GM12878 (cell line): Measurements from ENCODE around the gene SYN1. TPM values are rescaled to one million over a fixed set of nuclear protein-coding genes. Genes with fewer than 3 reads are reported as not detected.

Source experiments
- ATAC-seq: fragments of 200-7000 bp; cut with Tn5 transposase; 3 replicates; pipeline ENCODE4 v1.9.1; 2020; ENCODE audit warnings: mild to moderate bottlenecking, moderate library complexity
- BruUV-seq: library from RNA; stranded (reverse); fragments of 400-500 nt; replicated peaks from 2 replicates; lab custom pipeline; 2021; lab: Mats Ljungman, UMichigan
- CTCF ChIA-PET: fragments of 300-600 bp; sonication (Branson Sonifier 250); formaldehyde crosslinking; extraction: SDS; loops from one replicate; lab custom pipeline; 2021; ENCODE audit warnings: inconsistent platforms; lab: Yijun Ruan, JAX
- POLR2A ChIA-PET: fragments of 350-600 bp; formaldehyde crosslinking; extraction: SDS; loops from one replicate; lab custom pipeline; 2021; ENCODE audit warnings: inconsistent platforms; lab: Charles Lee
- RAD21 ChIA-PET: fragments of 300-600 bp; sonication (Branson Sonifier 250); formaldehyde crosslinking; loops from one replicate; lab custom pipeline; 2023; ENCODE audit warnings: antibody characterized with exemption; ENCODE audit not compliant: unreplicated experiment; lab: Charles Lee
- SMC1A ChIA-PET: fragments of 300-600 bp; sonication (Branson Sonifier 250); formaldehyde crosslinking; loops from one replicate; lab custom pipeline; 2023; ENCODE audit not compliant: unreplicated experiment, uncharacterized antibody; lab: Charles Lee
- DNase-seq: peaks from one replicate; pipeline ENCODE4 v3.0.0-alpha.2; 2011; ENCODE audit warnings: low read depth, low spot score
- FAIRE-seq: peaks from 3 replicates; lab custom pipeline; 2011; peaks lifted over from hg19 to GRCh38; lab: Jason Lieb, UNC
- H2AFZ ChIP-seq: 2 replicates; pipeline ENCODE4 v1.6.0; 2011; ENCODE audit warnings: low read depth, low read length, control low read depth; ENCODE audit not compliant: control insufficient read depth
- H3K27ac ChIP-seq: 2 replicates; pipeline ENCODE4 v1.5.1; 2011; ENCODE audit warnings: control low read depth; ENCODE audit not compliant: control insufficient read depth, insufficient read depth
- H3K27me3 ChIP-seq, 2 experiments: replicated peaks in 1 of 2; 2 replicates each; pipeline versions ENCODE4 v1.6.0 to v1.6.1; 2011; ENCODE audit warnings: low read length in 1 of 2; ENCODE audit not compliant: control insufficient read depth in 2 of 2, insufficient read depth in 2 of 2
- H3K36me3 ChIP-seq, 2 experiments: 2 replicates each; pipeline ENCODE4 v1.5.1; 2011; ENCODE audit warnings: low read length in 1 of 2; ENCODE audit not compliant: control insufficient read depth in 2 of 2, insufficient read depth in 2 of 2
- H3K4me1 ChIP-seq: 2 replicates; pipeline ENCODE4 v1.6.1; 2011; ENCODE audit warnings: mild to moderate bottlenecking, low read length, moderate library complexity, mixed read lengths; ENCODE audit not compliant: control insufficient read depth, insufficient read depth
- H3K4me2 ChIP-seq: 2 replicates; pipeline ENCODE4 v1.6.0; 2011; ENCODE audit warnings: control low read depth; ENCODE audit not compliant: control insufficient read depth, insufficient read depth
- H3K4me3 ChIP-seq: fragments of 200-600 bp; sonication (generic); 2 replicates; pipeline ENCODE4 v1.5.1; 2016
- H3K79me2 ChIP-seq: 2 replicates; pipeline ENCODE4 v1.6.0; 2011; ENCODE audit warnings: low read length; ENCODE audit not compliant: control insufficient read depth, insufficient read depth
- H3K9ac ChIP-seq: 2 replicates; pipeline ENCODE4 v1.8.0; 2011; ENCODE audit warnings: low read length, control low read depth, mixed read lengths; ENCODE audit not compliant: control insufficient read depth, insufficient read depth
- H3K9me3 ChIP-seq: replicated peaks from 3 replicates; pipeline ENCODE4 v1.5.1; 2011; ENCODE audit warnings: mild to moderate bottlenecking, low read length; ENCODE audit not compliant: control insufficient read depth, insufficient read depth
- H4K20me1 ChIP-seq: 2 replicates; pipeline ENCODE4 v1.6.0; 2011; ENCODE audit not compliant: control insufficient read depth, insufficient read depth
- CREB1 ChIP-seq: IDR thresholded peaks from 2 replicates; pipeline ENCODE4 v1.6.1; 2012; ENCODE audit warnings: low read depth, mild to moderate bottlenecking, inconsistent platforms
- ETV6 ChIP-seq, 2 experiments: fragments of 450-650 bp in 1 of 2; IDR thresholded peaks in 1 of 2; conservative IDR thresholded peaks in 1 of 2; 2 replicates each; pipeline ENCODE4 v1.6.1; 2014; ENCODE audit warnings: antibody characterized with exemption in 1 of 2, borderline replicate concordance in 1 of 2, low read depth in 1 of 2, mild to moderate bottlenecking in 1 of 2, moderate library complexity in 1 of 2
- HDGF ChIP-seq: fragments of 450-650 bp; IDR thresholded peaks from 2 replicates; pipeline ENCODE4 v1.6.1; 2016; ENCODE audit warnings: antibody characterized with exemption
- NFYA ChIP-seq: IDR thresholded peaks from 2 replicates; pipeline ENCODE4 v1.6.1; 2011; ENCODE audit warnings: low read depth, mild to moderate bottlenecking, low read length, improper control_type of control experiment, borderline replicate concordance
- NR2F1 ChIP-seq: fragments of 450-650 bp; conservative IDR thresholded peaks from 2 replicates; pipeline ENCODE4 v1.6.1; 2017; ENCODE audit warnings: mild to moderate bottlenecking
- RB1 ChIP-seq: fragments of 450-650 bp; formaldehyde crosslinking; IDR thresholded peaks from 2 replicates; pipeline ENCODE4 v1.6.1; 2017; ENCODE audit warnings: mild to moderate bottlenecking, borderline replicate concordance
- SPI1 ChIP-seq: IDR thresholded peaks from 2 replicates; pipeline ENCODE4 v1.6.1; 2011; ENCODE audit warnings: low read depth, mild to moderate bottlenecking, low read length, moderate library complexity, borderline replicate concordance; ENCODE audit not compliant: insufficient read depth
- SRF ChIP-seq, 2 experiments: IDR thresholded peaks; 2 replicates each; pipeline ENCODE4 v1.6.1; 2011; ENCODE audit warnings: low read depth in 2 of 2, low read length in 2 of 2, mild to moderate bottlenecking in 1 of 2, moderate library complexity in 1 of 2
- ZZZ3 ChIP-seq: IDR thresholded peaks from 2 replicates; pipeline ENCODE4 v1.6.1; 2011; ENCODE audit warnings: low read depth; ENCODE audit not compliant: control insufficient read depth, insufficient read length
- WGBS: methylation state at CpG from one replicate; pipeline ENCODE4 v1.1.6; 2016; ENCODE audit warnings: low lambda C conversion rate; ENCODE audit not compliant: insufficient replicate concordance, insufficient coverage; ENCODE audit errors: missing lambda C conversion rate; 5-methylcytosine and 5-hydroxymethylcytosine counted together
- in situ Hi-C: fragments of 300-500 bp; cut with MboI; formaldehyde crosslinking; loops from 9 replicates; pipeline ENCODE4 v1.14.3; 2018; ENCODE audit warnings: mixed read lengths
- intact Hi-C: fragments of 100-400 bp; cut with micrococcal nuclease; formaldehyde crosslinking; loops from one replicate; pipeline ENCODE4 v1.14.2; 2022; ENCODE audit not compliant: unreplicated experiment
- polyA plus RNA-seq, 11 experiments: library from polyadenylated mRNA; depleted of rRNA in 4 of 11; unstranded in 6 of 11; stranded (reverse) in 5 of 11; fragments of >200 nt; fragmentation: Nextera tagmentation in 4 of 11; fragmentation: Illumina TruSeq in 1 of 11; extraction: Ambion mirVana in 4 of 11; extraction: Trizol in 1 of 11; gene quantifications; 1 replicate in 1 of 11; 2 replicates in 10 of 11; pipeline versions ENCODE4 v1.2.1 to v1.2.3, GENCODE V29; 2011 to 2016; ENCODE audit warnings: inconsistent platforms in 2 of 11, missing spikeins in 2 of 11, low read depth in 1 of 11
- total RNA-seq, 4 experiments: library from RNA; depleted of rRNA in 3 of 4; stranded (reverse); fragments of >200 nt in 3 of 4; fragmentation: Illumina TruSeq in 1 of 4; extraction: Trizol in 1 of 4; gene quantifications; 2 replicates each; pipeline versions ENCODE4 v1.2.1 to v1.2.3, GENCODE V29; 2013 to 2021

The SYN1 gene
- total and polyA plus RNA-seq, 10 of the 15 experiments (the other 5 are each of a cell fraction or from before 2014, with no cell fraction given): 0.09 to 0.57 (median 0.16) TPM; not detected in 3

DNA sequence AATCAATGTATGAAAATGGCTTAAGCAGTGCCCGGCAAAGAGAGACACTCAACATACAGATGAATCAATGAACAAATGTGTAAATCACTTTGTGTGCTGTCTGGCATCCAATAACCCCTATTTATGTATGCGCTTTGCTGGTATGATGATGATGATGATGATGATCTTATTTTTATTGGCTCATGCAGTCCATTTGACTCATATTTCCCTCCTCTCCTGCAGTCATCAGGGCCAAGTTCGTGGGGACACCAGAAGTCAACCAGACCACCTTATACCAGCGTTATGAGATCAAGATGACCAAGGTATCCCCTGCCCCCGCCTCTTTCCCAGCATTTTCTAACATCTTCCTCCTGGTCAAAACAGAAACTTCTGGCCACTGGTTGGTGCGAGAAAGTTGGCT, 34.9 kb downstream of the SYN1 start:
- Histone ChIP-seq H3K9me3 (no peaks in the 10 kb centered on the region), H2AFZ (no peak overlapping the region), H4K20me1 (no peaks in the 10 kb centered on the region), H3K27me3 (no peaks in the 10 kb centered on the region), H3K27ac (no peak overlapping the region), H3K4me2 (no peak overlapping the region), H3K9ac (no peak overlapping the region), H3K4me1 (no peaks in the 10 kb centered on the region), H3K36me3 (no peaks in the 10 kb centered on the region), H3K79me2 (no peaks in the 10 kb centered on the region; the same call in 1 of the 2 replicates), H3K4me3 (no peak overlapping the region)
- WGBS: 59% methylated on average over 6 of the region's 6 CpGs
- ChIA-PET POLR2A (no interaction called here), SMC1A (no interaction called here), RAD21 (no interaction called here), CTCF (no interaction called here)
- TF ChIP-seq ETV6 (conservative IDR thresholded peaks at IDR 0.05 in 1 of 2, IDR thresholded peaks at IDR 0.05 in 1 of 2; ENCODE audit: borderline replicate concordance in 1 of 2, low read depth in 1 of 2) (no peak), SRF (IDR thresholded peaks at IDR 0.05; ENCODE audit: low read depth in 2 of 2, low read length in 2 of 2) (no peak), NR2F1 (no peak), RB1 (no peak), HDGF (no peak), ZZZ3 (no peak), NFYA (no peak), CREB1 (no peak), SPI1 (no peak)
- no TSS peak for BruUV-seq
- ATAC-seq: no peak
- FAIRE-seq: no peak
- in situ Hi-C loops (no loop called here), intact Hi-C loops (loop anchor here (5.0 kb wide), 1 partner anchor 43 kb away; the partner anchor contains the start of gene CFP)
- DNase-seq: no peak
